Right lobe of liver (tissue), 6 donors: Measurements from ENCODE around the gene RND2. TPM values are rescaled to one million over a fixed set of nuclear protein-coding genes. Genes with fewer than 3 reads are reported as not detected.
"Not testable (repeated sequence)": the region's sequence is repeated elsewhere in the genome, so short reads cannot be mapped to it uniquely, and the experiment has no call there.

Source experiments
- ATAC-seq, 4 donors: fragments of 200-7000 bp; cut with Tn5 transposase; one replicate each; pipeline ENCODE4 v1.9.1; 2020; ENCODE audit warnings: mild to moderate bottlenecking in 4 of 4, moderate library complexity in 4 of 4
- DNase-seq, 3 donors: peaks; one replicate each; pipeline ENCODE4 v3.0.0-alpha.2; 2020
- H3K27ac ChIP-seq, 3 donors: fragments of 200-600 bp; one replicate each; pipeline ENCODE4 v1.8.0; 2022
- H3K27me3 ChIP-seq, 2 donors: fragments of 200-600 bp; one replicate each; pipeline ENCODE4 v1.8.0; 2022
- H3K36me3 ChIP-seq, 4 donors: fragments of 200-600 bp; sonication (generic) in 1 of 4; one replicate each; pipeline versions ENCODE4 v1.5.1 to v1.8.0; 2017 to 2022; ENCODE audit warnings: control low read depth in 1 of 4
- H3K4me1 ChIP-seq, 4 donors: fragments of 200-600 bp; sonication (generic) in 1 of 4; one replicate each; pipeline versions ENCODE4 v1.5.1 to v1.8.0; 2017 to 2022; ENCODE audit warnings: control low read depth in 1 of 4
- H3K4me3 ChIP-seq, 3 donors: fragments of 200-600 bp; one replicate each; pipeline ENCODE4 v1.8.0; 2022
- H3K9me3 ChIP-seq, 4 donors: fragments of 200-600 bp; sonication (generic) in 1 of 4; one replicate each; pipeline versions ENCODE4 v1.5.1 to v1.8.0; 2017 to 2022; ENCODE audit warnings: control low read depth in 1 of 4
- POLR2A ChIP-seq: fragments of 450-650 bp; IDR thresholded peaks from one replicate; pipeline ENCODE4 v1.6.1; 2017; ENCODE audit warnings: antibody characterized with exemption, mild to moderate bottlenecking
- WGBS: methylation state at CpG from one replicate; pipeline ENCODE4 v1.1.6; 2018; ENCODE audit warnings: low coverage, low lambda C conversion rate; ENCODE audit not compliant: insufficient coverage; ENCODE audit errors: missing lambda C conversion rate; 5-methylcytosine and 5-hydroxymethylcytosine counted together
- intact Hi-C, 2 donors: fragments of 100-400 bp; cut with DNase I; formaldehyde crosslinking; loops; one replicate each; pipeline versions ENCODE4 v1.11.2 to v1.14.1; 2022
- total RNA-seq, 6 experiments: library from RNA; depleted of rRNA in 2 of 6; stranded (reverse); fragments of >200 nt in 2 of 6; fragmentation: NEBNext Ultra II Directional in 3 of 6; extraction: Animal tissue kit (Norgen Biotek cat#: 25700) in 3 of 6; gene quantifications; one replicate each; pipeline versions ENCODE4 v1.1.0 to v1.2.4, GENCODE V29; 2016 to 2023
- TF ChIP-seq, protein P1 (sequence below), 4 donors: fragments of 200-600 bp in 3 of 4; fragments of 450-650 bp in 1 of 4; IDR thresholded peaks; one replicate each; pipeline versions ENCODE4 v1.5.1 to v1.8.0; 2016 to 2022; ENCODE audit warnings: antibody characterized with exemption in 4 of 4, mild to moderate bottlenecking in 2 of 4
- donor health status: DM: no; HTN: yes; CAD: no.
- donor health status: DM: no; HTN: no; CAD: no.
- donor health status: DM: no; HTN: no; CAD: no.
- donor health status: DM: no; HTN: yes; CAD: no.
- donor health status: DM: no; HTN: yes; CAD: no.

RND2 gene
- total RNA-seq, 6 experiments from 2014 or later = 0.09 to 3.3 (median 0.64) TPM

DNA sequence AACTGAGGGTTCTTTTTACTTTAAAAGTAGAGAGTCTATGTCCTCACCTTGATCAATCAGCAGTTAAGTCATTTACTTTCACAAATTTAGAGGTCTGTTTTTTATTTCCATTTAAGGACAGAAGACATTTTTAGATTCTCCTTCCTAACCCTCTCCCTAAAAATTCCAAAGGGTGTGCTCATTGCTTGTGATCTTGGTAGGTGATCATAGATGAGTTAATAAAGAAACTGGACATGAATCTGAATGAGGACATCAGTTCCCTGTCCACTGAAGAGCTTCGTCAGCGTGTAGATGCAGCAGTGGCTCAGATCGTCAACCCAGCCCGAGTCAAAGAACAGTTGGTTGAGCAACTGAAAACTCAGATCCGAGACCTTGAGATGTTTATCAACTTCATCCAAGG is 35.9 kb upstream of the RND2 start:
- H3K27ac ChIP-seq = no peak overlapping the region
- H3K36me3 ChIP-seq = peaks cover 0 to 59% (median 22%) of the 10 kb centered on the region in 4 donors
- TF ChIP-seq POLR2A = no peak
- TF ChIP-seq, protein P1, sequence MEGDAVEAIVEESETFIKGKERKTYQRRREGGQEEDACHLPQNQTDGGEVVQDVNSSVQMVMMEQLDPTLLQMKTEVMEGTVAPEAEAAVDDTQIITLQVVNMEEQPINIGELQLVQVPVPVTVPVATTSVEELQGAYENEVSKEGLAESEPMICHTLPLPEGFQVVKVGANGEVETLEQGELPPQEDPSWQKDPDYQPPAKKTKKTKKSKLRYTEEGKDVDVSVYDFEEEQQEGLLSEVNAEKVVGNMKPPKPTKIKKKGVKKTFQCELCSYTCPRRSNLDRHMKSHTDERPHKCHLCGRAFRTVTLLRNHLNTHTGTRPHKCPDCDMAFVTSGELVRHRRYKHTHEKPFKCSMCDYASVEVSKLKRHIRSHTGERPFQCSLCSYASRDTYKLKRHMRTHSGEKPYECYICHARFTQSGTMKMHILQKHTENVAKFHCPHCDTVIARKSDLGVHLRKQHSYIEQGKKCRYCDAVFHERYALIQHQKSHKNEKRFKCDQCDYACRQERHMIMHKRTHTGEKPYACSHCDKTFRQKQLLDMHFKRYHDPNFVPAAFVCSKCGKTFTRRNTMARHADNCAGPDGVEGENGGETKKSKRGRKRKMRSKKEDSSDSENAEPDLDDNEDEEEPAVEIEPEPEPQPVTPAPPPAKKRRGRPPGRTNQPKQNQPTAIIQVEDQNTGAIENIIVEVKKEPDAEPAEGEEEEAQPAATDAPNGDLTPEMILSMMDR (IDR thresholded peaks at IDR 0.05) = no peak
- H3K4me3 ChIP-seq = no peak overlapping the region
- ATAC-seq (no peak), DNase-seq (no peak)
- 87% methylated on average over 5 of the region's 5 CpGs for WGBS
- no peaks in the 10 kb centered on the region for H3K27me3 ChIP-seq
- H3K4me1 ChIP-seq = no peaks in the 10 kb centered on the region
- no peaks in the 10 kb centered on the region for H3K9me3 ChIP-seq
- intact Hi-C loops = no loop called here

DNA sequence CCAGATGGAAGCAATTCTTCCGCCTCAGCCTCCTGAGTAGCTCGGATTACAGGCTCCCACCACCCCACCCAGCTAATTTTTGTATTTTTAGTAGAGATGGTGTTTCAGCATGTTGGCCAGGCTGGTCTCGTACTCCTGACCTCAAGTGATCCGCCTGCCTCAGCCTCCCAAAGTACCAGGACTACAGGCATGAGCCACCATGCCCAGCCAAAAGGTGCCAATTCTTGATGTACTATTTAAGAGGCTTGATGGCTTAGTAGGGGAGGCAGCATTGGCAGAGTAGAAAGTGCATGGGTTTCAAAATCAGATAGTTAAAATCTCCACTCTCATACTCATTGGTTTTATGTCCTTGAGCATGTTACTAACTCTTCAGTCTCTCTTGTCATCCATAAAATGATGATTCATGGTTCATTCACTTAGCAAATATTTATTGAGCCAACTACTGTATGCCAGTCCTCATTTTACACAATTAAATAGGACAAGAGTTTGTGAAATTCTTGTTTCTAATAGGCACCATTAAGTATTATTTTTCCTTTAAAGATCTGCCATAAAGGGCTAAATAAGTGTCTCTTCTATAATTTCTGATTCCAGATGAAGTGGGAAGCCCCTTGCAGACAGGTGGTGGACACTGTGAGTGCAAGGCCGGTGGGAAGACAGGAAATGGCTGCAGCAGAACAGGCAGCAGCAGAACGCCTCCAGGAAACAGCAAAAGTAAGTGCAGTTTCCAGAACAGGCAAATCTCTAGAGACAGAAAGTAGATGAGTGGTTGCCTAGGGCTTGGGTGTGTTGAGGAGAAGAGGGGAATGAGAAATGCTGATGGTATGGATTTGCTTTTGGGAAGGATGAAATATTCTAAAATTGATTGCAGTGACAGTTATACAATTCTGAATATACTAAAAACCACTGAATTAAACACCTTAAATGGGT is 35.0 kb upstream of the RND2 start:
- no peaks in the 10 kb centered on the region for H3K9me3 ChIP-seq
- no peak overlapping the region for H3K4me3 ChIP-seq
- ATAC-seq (no peak), DNase-seq (no peak)
- H3K27me3 ChIP-seq = no peaks in the 10 kb centered on the region
- H3K36me3 ChIP-seq = peaks cover 0 to 59% (median 22%) of the 10 kb centered on the region in 4 donors
- TF ChIP-seq POLR2A = no peak
- TF ChIP-seq, protein P1 (IDR thresholded peaks at IDR 0.05) = no peak
- 80% methylated on average over 4 of the region's 6 CpGs for WGBS
- intact Hi-C loops = loop anchor here in 1 of 2 donors (10.0 kb wide), 1 partner anchor 135 kb away; the partner anchor contains the start of gene BRCA1
- no peaks in the 10 kb centered on the region for H3K4me1 ChIP-seq
- H3K27ac ChIP-seq = no peak overlapping the region

DNA sequence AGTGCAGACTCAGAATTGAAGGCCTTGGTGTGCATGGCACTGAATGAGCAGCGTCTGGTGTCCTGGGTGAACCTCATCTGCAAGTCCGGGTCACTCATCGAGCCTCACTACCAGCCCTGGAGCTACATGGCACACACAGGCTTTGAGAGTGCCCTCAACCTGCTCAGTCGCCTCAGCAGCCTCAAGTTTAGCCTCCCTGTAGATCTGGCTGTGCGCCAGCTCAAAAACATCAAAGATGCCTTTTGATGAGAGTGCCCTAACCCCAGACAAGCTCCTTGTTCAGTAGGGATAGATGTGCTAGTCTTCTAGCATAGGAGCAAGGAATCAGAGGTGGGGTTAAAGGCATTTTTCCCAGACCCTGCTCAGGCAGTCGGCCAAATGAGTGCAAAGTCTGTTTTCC is 33.6 kb upstream of the RND2 start:
- intact Hi-C loops = loop anchor here in 1 of 2 donors (10.0 kb wide), 1 partner anchor 133 kb away; the partner anchor contains the start of gene BRCA1
- Histone ChIP-seq H3K36me3 (peaks cover 0 to 59% (median 22%) of the 10 kb centered on the region in 4 donors), H3K27me3 (no peaks in the 10 kb centered on the region), H3K9me3 (no peaks in the 10 kb centered on the region), H3K27ac (no peak overlapping the region), H3K4me3 (no peak overlapping the region), H3K4me1 (no peaks in the 10 kb centered on the region)
- TF ChIP-seq POLR2A = no peak
- TF ChIP-seq, protein P1 (IDR thresholded peaks at IDR 0.05) = no peak
- no peak for ATAC-seq
- WGBS = 100% methylated on average over 3 of the region's 6 CpGs
- DNase-seq = no peak

DNA sequence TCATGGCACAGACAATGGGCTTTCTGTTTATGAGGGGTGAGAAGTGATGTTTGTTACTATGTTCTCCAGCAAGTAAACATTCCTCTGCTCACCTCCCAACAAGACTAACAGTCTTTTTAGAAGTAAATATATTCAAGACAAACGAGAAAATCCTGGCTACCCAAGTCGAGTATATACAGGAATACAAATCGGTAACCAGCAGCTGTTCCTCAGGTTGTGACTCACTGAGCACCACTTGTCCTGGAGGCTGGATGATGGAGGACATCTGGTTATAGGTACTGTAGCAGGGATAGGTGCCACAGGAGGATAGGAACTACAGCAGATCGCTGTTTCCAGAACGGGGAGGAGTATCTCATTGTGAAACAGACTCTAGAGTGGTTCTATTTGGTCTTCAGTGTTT is 32.2 kb upstream of the RND2 start:
- no peaks in the 10 kb centered on the region for H3K27me3 ChIP-seq
- ATAC-seq (no peak), DNase-seq (no peak)
- no peak overlapping the region for H3K27ac ChIP-seq
- WGBS = 78% methylated on average over 5 of the region's 5 CpGs
- H3K36me3 ChIP-seq = peaks cover 0 to 47% (median 19%) of the 10 kb centered on the region in 4 donors
- no peaks in the 10 kb centered on the region for H3K9me3 ChIP-seq
- no peak overlapping the region for H3K4me3 ChIP-seq
- intact Hi-C loops = loop anchor here in 1 of 2 donors (10.0 kb wide), 1 partner anchor 132 kb away; the partner anchor contains the start of gene BRCA1
- TF ChIP-seq, protein P1 (IDR thresholded peaks at IDR 0.05) = no peak
- no peak for TF ChIP-seq POLR2A
- H3K4me1 ChIP-seq = peaks cover 0 to 7% (median 3%) of the 10 kb centered on the region in 4 donors

DNA sequence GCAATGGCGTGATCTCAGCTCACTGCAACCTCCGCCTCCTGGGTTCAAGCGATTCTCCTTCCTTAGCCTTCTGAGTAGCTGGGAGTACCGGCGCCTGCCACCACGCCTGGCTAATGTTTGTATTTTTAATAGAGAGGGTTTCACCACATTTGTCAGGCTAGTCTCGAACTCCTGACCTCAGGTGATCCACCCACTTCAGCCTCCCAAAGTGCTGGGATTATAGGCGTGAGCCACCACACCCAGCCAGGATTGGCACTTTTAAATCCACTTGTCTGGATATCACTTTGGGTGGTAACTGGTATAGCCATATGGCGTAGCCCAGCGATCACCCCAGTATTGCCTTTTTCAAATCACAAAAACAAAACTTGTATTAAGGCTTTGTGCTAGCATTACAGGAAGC is 31.1 kb upstream of the RND2 start:
- not testable (repeated sequence) for ATAC-seq, H3K27ac ChIP-seq, H3K9me3 ChIP-seq, H3K27me3 ChIP-seq, H3K4me1 ChIP-seq, H3K4me3 ChIP-seq
- 91% methylated on average over 8 of the region's 10 CpGs for WGBS
- peaks cover 0 to 36% (median 17%) of the 10 kb centered on the region in 4 donors for H3K36me3 ChIP-seq
- peak in 1 of 3 donors; percentile 5 for DNase-seq
- intact Hi-C loops = loop anchor here in 1 of 2 donors (10.0 kb wide), 1 partner anchor 131 kb away; the partner anchor contains the start of gene BRCA1
